GM21786 (cell line): ENCODE results near the gene AQP7.
"Not testable (repeated sequence)": the region's sequence is repeated elsewhere in the genome, so short reads cannot be mapped to it uniquely, and the experiment has no call there.

ENCODE experiments used
- ATAC-seq: cut with Tn5 transposase; IDR thresholded peaks from one replicate; pipeline ENCODE4 v1.9.1; 2021; ENCODE audit not compliant: unreplicated experiment

The AQP7 gene

DNA sequence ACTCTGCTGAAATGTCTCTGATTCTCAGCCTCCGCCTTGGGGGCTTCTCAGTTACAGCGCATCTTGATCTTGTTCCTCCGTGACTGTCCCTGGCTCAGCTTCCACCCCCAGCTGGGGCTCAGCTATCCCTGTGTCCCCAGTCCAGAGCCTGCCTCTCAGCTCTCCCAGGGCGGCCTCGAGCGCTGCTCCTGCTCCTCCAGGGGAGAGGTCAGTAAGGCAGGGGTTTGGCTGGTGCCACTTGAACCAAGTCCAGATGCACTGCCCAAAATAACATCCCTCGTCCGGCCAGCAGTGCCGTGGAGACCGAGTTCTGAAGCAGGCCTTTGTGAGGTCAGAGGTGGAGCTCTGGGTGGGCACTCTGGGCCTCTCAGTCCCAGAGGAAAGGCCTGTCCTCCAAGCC, at the start of gene AQP7:
Gene AQP7, minus strand, starts transcription at position 198 of the 400 bp plus-strand sequence. CDS start 1,306 bp downstream, outside the sequence.
- ATAC-seq: not testable (repeated sequence)

DNA sequence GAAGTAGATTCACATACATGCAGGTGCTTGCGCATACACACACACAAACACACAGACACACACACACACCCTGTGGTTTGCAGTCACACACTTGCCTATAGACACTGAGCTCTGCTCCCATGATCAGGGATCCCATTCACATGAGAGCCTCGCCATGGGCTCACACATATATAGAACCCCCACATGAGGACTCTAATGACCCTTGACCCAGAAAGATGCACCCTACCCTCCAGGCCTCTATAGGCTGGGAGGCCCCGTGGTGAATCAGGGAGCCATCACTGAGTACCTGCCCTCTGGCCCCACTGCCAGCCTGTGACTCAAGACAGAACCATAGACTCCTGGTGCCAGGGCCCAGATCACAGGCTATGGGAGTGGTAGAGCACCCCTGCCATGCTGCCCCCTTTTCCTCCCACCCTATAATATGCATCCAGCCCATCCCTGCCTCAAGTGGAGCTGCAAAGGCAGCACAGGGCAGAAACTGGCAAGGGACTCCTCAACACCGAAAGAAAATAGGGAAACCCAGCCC, 48.3 kb upstream of the AQP7 start:
- no peak for ATAC-seq

DNA sequence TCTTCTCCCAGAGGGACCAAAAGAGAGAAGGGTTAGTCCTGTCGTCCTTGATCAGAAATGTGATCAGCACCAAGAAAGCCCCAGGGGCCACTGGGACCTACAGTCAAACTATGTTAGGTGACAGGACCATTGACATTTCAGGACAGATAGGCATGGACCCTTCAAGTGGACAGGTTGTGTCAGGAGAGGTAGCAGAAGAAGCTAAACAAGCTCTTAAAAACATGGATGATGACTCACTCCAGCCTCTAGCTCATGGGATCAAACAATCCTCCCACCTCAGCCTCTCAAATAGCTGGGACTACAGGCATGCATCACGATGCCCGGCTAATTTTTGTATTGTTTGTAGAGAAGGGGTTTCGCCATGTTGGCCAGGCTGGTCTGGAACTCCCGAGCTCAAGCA, 47.3 kb upstream of the AQP7 start:
- ATAC-seq: no peak

DNA sequence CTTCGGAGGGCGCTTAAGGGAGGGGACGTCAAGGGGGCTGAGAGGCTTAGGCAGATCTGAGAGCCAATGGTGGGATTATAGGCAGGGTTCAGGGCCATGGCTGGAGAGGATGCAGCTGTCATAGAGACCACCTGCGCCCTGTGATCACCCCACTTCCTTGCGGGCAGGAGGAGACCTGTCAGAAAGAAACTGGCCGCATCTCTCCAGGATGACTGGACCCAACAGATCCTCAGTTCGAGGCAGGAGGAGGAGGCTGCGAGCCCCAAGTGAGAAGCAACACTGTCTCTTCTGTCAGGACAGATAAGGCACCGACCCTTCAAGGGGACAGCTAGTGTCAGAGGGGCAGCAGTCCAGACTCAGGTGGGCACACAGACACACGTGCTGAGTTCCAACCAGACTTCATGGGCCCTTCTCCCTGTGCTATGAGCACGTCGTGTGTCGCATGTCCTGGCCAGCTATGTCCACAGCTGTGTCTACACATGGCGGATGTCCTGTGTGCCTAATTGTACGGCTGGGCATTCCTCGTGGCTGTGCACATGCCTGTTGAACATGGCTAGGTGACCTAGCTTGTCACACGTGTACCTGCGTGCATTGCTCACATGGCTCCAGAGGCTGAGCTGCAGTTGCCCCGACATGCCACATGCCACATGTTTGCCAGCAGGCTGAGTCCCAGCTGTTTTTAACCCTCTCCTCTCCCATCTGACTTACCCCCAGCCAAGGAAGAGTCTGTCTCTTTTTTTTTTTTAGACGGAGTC, 45.6 kb upstream of the AQP7 start:
- ATAC-seq: no peak

DNA sequence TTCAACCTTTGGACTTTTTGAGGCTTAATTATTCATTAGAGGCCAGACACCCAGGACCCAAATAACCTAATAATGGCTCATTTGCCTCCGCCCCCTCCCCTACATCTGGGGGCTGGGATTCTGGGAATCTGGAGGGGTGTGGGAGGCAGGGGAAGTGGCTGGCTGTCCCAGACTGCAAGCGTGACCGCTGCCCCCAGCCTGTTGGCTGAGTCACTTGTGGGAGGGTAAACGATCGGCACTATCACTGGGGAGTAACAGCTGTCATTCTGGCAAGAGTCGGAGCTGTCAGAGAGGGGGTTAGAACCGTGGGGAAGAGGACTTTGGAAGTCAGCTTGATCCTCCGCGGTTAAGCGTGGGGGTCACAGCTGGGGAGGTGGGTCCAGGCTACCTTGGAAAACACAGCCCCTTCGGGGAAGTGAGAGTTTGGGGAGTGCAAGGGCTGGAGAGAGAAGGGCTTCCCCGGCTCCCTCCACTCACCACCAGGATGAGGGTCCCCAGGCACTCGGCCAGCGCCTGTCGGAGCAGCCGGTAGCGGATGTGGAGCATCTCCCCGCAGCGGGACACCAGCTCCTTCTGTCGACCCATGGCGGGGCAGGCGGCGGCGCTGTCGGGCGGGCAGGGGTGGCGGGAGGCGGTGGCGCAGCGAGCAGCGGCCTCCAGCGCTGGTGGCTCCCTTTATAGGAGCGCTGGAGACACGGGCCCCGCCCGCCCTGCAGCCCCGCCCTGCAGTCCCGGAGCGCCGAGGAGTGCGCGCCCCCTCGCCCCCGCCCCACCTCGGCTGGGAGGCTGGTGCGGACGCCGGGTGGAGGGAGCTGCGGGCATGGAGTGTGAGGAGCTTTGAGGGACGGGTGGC, 44.8 kb upstream of the AQP7 start, which contains the start of gene AQP3:
Gene AQP3, minus strand, starts transcription at position 648 of the 853 bp plus-strand sequence. Its CDS starts 63 bp downstream, at position 585.
- ATAC-seq: peak; percentile 23

DNA sequence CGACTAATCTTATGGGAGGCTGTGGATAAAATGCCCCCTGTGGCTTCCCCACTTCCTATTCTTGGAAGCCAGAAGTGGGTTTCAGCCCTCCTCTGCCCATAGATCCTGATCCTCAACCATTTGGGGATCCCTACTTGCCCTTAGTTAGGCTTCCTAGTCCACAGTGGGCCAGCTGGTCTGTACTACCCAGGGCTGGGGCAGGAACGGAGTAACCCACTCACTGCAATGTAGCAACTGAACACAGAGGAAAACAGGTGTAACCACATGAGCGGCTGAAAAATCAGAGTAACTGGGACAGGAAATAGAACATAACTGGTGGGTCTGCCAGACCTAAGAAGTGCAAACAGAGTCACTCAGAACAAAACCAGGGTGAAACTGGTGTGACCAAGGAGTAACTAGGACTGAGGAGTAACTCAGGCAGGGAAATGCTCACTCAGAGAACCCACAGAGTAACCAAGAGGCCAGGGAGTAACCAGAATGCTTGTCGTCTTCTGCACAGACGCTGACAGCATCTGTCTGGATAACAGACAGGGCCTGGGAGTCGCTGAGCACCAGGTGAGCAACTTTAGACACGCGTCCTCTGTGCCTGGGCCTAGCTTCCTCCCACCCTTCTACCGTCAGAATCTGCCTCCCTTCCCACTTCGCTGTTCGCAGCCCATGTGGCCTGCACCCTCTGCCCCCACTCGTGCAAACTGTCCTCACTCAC, 44.0 kb upstream of the AQP7 start:
- peak; percentile 88 for ATAC-seq

DNA sequence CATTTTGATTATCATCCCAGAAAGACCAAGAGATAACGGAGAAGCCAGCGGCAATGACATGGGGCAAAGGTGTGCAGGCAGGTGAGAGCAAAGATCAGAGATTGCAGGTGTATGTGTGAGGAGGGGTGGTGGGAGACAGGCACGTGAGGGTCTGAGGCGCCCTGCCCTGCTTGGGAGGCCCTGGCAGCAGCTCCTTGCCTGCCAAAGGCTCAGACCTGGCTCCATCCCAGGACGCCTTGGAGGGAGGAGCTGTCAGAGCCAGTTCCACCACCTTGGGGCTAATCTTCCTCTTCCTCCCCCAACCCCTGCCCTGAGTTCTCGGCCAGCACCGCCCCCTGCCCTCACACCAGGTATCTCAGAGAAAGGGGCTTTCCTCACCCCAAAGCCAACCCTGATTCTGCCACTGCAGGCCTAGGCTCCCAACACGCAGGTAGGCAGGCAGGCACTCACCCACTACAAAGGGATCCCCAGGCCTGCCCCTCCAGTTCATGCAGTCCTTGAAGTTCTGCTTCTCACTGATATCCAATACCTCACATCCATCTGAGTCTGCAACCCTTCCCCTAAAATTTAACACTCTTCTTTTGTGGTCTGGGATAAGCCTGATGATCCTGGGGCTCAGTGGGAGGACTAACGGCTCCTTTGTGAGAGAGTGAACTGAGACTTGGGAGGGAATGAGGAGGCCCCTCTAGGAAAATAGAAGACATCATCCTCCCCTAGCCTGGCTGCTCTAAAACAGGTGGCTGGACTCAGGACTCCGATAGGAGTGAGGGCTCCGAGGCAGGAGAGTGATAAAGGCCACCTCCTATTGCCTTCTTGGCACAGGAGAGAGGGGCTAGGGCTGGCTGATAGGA, 43.2 kb upstream of the AQP7 start:
- ATAC-seq: no peak

DNA sequence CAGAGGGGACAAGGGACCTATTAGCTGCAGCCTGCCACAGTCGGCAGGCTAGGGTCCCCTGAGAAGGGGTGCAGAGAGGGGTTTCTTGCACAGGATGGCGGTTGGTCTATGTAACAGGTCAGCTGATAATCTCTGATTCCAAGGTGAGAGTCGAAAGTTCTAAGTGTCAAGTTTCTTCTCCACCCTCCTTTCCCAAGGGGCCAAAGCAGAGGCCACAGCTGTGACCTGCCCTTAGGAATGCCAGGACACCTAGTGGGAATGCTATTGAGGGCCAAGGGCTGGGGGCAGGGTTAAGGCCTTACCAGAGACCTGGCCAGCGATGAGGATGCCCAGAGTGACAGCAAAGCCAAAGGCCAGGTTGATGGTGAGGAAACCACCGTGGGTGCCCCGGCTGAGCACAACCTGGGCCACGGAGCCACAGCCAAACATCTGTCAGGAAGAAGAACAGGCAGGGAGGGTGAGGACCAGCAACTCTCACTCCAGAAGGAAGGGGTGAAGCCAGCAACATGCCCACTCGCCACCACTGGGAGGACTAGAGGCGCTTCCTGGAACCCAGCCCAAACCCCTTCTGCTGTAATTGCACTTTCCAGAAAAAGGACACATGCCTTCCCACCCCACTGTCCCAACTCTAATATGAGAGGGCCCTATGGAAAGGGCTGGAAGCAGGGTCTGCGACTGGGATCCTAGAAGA, 41.2 kb upstream of the AQP7 start:
- no peak for ATAC-seq

DNA sequence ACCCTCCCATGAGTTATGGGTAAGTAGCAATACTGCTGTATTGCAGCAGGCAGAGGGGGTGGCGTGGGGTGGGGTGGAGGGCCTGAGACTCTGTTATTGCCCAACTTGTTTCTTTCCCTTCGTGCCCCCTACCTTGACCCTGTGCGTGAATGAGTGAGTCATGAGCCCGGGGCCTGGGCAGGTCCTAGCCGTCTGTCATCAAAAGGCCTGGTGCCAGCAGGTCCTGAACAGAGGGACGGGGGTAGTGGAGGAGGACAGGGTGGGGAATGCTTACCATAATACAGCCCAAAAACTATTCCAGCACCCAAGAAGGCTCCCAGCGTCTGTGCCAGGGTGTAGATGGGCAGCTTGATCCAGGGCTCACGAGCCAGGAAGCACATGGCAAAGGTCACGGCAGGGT, 40.7 kb upstream of the AQP7 start:
- no peak for ATAC-seq

DNA sequence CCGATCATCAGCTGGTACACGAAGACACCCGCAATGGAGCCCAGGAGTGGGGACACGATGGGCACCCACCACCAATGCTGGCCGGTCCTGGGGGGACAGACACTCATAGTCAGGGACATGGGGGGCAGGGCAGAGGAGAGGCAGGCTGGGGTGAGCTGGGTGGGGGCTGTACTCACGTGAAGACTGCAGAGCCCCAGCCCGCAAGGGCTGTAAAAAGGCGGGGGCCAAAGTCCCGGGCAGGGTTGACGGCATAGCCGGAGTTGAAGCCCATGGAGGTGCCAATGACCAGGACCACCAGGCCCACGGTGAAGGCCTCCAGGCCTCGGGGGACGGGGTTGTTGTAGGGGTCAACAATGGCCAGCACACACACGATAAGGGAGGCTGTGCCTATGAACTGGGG, 39.8 kb upstream of the AQP7 start:
- ATAC-seq: no peak

DNA sequence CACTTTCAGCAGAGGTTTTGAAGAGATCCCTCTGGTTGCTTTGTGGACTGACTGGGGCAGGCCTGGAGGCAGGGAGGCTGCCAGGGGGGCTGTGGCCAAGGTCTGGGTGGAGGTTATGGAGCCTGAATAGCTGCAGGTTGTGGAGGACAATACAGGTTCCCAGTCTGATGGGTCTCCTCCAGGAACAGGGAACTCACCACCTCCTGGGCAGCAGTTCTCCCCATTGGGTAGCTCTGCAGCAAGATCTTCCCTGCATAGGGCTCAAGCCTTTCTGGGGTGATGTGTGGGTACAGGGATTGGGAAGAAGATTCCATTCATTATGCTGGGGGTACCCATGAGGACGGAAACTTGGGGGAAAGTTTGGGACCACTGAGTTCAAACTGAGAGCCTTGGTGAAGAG, 38.2 kb upstream of the AQP7 start:
- no peak for ATAC-seq

DNA sequence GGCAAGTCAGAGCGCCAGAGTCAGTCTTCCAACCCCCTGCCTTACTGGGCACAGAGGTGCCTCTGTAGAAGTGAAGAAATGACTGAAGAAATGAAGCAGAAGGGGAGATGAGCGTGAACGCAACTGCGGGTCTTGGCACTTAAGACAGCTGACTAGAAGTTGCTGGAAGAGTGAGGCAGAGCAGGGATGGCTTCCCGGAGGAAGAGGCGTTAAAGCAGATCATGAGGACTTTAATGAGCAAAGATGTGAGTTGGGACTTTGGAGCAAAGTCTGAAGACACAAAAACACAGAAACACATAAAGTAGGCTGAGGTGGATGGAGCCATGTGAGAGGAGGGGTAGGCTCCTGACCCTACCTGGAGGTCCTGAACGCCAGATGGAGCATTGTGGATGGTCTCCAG, 37.8 kb upstream of the AQP7 start:
- no peak for ATAC-seq

DNA sequence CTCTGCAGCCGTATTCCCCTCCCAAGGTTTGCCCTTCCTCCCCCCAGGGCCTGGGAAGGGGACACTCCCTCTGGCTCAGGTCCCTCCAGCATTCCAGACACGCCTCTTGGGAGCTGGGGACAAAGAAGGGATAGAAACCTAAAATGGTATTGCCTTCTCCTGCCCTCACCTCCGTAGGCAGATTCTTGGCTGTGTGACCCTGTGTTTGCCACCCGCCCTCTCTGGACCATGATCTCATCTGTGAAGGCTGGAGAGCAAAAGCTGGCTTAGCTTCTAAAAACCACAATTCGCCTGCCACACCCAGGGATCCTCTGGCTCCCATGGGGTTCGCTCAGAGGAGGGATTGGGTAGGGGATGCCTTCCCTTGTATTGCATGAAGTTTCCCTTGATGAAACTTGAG, 37.4 kb upstream of the AQP7 start:
- no peak for ATAC-seq

DNA sequence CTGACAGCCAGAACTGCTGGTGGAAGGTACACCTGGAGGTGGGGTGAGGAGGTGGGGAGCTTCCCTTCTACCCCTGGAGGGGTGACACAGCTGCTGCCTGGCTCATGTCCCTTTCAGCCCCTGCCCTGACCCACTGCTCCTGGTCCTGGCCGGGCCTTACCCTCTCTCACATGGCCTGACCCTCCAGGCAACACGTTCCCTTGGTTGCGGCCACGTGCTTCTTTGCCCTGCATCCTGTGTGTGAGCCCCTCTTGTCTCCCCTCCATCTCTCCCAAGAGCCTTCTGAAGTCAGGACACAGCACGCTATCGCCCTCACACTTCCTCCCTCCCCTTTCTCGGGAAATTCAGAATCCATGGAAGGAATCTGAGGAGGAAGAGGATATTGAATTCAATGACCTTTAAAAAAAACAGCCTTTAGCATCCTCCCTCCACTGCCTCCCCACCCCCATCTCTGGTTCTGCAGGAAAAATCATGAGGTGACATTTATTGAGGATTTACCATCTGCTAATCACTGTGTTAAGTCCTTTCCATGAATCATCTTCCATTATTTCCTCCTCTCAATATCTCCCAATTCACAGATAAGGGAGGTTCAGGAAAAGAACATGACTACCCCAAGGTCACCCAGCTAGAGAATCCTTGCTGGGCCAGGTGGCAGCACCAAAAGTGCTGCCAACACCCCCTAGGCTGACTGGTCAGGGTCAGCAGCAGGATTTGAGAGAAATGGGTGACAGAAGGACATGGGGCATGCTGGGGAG, 36.7 kb upstream of the AQP7 start:
- ATAC-seq: no peak

DNA sequence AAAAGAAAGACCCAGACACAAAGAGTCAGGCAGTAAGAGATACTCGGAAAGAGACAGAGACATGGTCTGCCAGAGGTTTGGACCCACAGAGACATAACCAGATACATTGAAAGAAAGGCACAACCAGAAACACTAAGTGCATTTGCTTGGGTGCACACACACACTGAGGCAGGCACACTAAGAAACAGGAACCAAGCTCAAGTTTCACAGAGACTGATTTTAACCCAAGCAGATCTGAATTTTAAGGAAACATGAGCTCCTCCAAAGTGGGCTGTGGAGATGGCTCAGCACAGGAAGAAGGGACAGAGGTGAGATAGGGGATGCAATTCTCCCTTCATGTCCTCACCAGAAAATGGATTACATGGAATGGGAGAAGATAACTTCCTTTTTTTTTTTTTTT, 35.5 kb upstream of the AQP7 start:
- no peak for ATAC-seq

DNA sequence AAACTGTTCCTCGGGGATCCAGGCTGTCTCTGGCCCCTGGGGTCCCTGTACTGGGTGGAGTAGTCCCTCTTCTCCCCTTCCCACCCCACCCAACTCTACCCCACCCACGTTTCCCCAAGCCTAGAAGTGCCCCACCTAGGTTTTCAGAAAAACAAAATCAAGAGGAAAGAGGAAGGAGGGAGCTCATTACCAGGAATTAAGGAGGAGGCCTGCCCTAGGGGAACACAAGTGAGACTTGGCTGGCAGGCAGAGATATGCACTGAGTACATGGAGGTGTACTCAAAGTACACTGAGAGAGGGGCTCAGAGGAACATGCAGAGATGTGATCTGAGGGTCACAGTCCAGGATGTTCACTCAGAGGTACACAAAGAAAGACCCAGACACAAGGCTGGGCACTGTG, 34.8 kb upstream of the AQP7 start:
- no peak for ATAC-seq

DNA sequence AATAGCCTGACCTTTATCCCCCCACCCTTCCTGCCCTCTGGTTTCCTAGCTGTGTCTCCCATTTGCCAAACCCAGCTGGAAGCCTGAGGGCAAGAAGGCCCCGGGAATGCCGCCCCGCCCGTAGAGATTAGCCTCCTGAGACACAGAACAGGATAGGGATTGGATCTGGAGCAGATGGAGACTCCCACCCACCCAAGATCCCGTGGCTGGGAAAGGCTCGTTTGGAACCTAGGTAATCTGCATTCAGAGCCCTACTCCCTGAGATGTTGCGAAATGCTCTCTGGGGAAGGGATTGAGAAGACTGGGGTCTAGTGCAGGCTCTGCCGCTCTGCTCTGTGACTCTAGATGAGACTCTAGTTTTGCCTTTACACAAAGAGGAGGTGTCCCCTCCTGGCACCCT, 34.1 kb upstream of the AQP7 start:
- no peak for ATAC-seq

DNA sequence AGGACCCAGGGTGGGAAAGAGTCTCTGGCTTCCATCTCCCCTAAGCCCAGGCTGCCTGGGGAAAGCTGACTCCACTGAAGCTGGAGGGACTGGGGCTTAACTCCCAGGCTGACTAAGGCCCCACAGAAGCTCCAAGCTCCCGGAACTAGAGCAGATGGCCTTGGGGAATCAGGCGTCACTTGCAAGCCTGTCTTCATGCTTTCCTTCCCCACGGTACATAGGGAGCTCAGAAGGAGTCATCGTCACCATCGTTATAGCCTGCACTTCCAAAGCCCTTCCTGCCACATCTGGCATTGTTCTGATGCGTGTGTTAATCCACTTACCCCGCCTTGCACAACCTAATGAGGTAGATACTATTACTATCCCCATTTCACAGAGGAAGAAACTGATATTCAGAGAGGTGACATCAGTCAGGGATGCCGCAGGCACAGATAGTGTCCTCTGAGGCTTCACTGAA, 33.5 kb upstream of the AQP7 start:
- no peak for ATAC-seq
